ENCODE measurements around the gene BLTP3B.

- TF ChIP-seq CTCF (conservative IDR thresholded peaks at IDR 0.05) (no peak), EZH2 (IDR thresholded peaks at IDR 0.05; ENCODE audit: low read depth) (no peak)
Observed at GRCh38 chr12:100171248-100171647, 28.6 kb upstream of the BLTP3B start.
